Skeletal muscle tissue (tissue), 4 donors: ENCODE measurements around the gene NAAA. TPM values are rescaled to one million over a fixed set of nuclear protein-coding genes. Genes with fewer than 3 reads are reported as not detected.
A peak's percentile ranks its signal among the peaks of the same experiment; 100 is the strongest.
"Not testable (repeated sequence)": the region's sequence is repeated elsewhere in the genome, so short reads cannot be mapped to it uniquely, and the experiment has no call there.

Experiments
- H3K27ac ChIP-seq: one replicate; pipeline ENCODE4 v1.7.0; 2013; ENCODE audit warnings: mild to moderate bottlenecking, low read depth, low read length, inconsistent platforms
- H3K27me3 ChIP-seq, 3 donors: one replicate each; pipeline ENCODE4 v1.7.0; 2013; ENCODE audit warnings: low read length in 3 of 3; ENCODE audit not compliant: control insufficient read depth in 3 of 3, insufficient read depth in 3 of 3
- H3K36me3 ChIP-seq, 3 donors: one replicate each; pipeline ENCODE4 v1.7.0; 2013; ENCODE audit warnings: low read length in 3 of 3; ENCODE audit not compliant: control insufficient read depth in 3 of 3, insufficient read depth in 3 of 3
- H3K4me1 ChIP-seq, 3 donors: one replicate each; pipeline ENCODE4 v1.7.0; 2013; ENCODE audit warnings: low read length in 3 of 3, mild to moderate bottlenecking in 3 of 3; ENCODE audit not compliant: control insufficient read depth in 3 of 3, insufficient read depth in 3 of 3
- H3K4me3 ChIP-seq, 3 donors: one replicate each; pipeline ENCODE4 v1.7.0; 2013; ENCODE audit warnings: low read length in 3 of 3
- H3K9ac ChIP-seq, 3 donors: one replicate each; pipeline ENCODE4 v1.7.0; 2013; ENCODE audit warnings: low read length in 3 of 3, mild to moderate bottlenecking in 3 of 3, moderate library complexity in 2 of 3, low read depth in 1 of 3
- H3K9me3 ChIP-seq, 3 donors: one replicate each; pipeline ENCODE4 v1.7.0; 2013; ENCODE audit warnings: low read length in 3 of 3; ENCODE audit not compliant: control insufficient read depth in 3 of 3
- total RNA-seq: library from RNA; depleted of rRNA; stranded (reverse); fragments of >200 nt; gene quantifications from one replicate; pipeline ENCODE4 v1.2.3, GENCODE V29; 2014
- donor health status: Osteomylitis.

NAAA gene
- 13.0 TPM for total RNA-seq

- H3K4me3 ChIP-seq = peak within 1 kb of the TSS; percentile 85 to 92 (median 90)
- no peaks in the 10 kb centered on the region for H3K9me3 ChIP-seq
- H3K9ac ChIP-seq = peak within 1 kb of the TSS; percentile 74 to 86 (median 77)
- H3K36me3 ChIP-seq = peaks cover 0 to 2% (median under 1%) of the 10 kb centered on the region in 3 donors
- peaks cover 4 to 8% (median 7%) of the 10 kb centered on the region in 3 donors for H3K4me1 ChIP-seq
- no peaks in the 10 kb centered on the region for H3K27me3 ChIP-seq
- peak within 1 kb of the TSS; percentile 64 for H3K27ac ChIP-seq
Measured at GRCh38 chr4:75940692-75941253, at the start of gene NAAA. Gene NAAA (minus strand): TSS chr4:75941013. CDS start chr4:75940949, 64 bp downstream.

- peak overlapping the region; percentile 77 for H3K27ac ChIP-seq
- H3K4me3 ChIP-seq = peak overlapping the region; percentile 87 to 96 (median 94)
- no peaks in the 10 kb centered on the region for H3K36me3 ChIP-seq
- H3K27me3 ChIP-seq = no peaks in the 10 kb centered on the region
- H3K4me1 ChIP-seq = peaks cover 10 to 23% (median 17%) of the 10 kb centered on the region in 3 donors
- H3K9me3 ChIP-seq = no peaks in the 10 kb centered on the region
- peak overlapping the region; percentile 86 to 91 (median 91) for H3K9ac ChIP-seq
Measured at GRCh38 chr4:75989846-75990528, 49.2 kb upstream of the NAAA start.

- peaks cover 10 to 22% (median 14%) of the 10 kb centered on the region in 3 donors for H3K4me1 ChIP-seq
- H3K27ac ChIP-seq = no peak overlapping the region
- H3K9ac ChIP-seq = no peak overlapping the region
- no peaks in the 10 kb centered on the region for H3K27me3 ChIP-seq
- no peaks in the 10 kb centered on the region for H3K9me3 ChIP-seq
- H3K4me3 ChIP-seq = no peak overlapping the region
- peaks cover 10 to 16% (median 13%) of the 10 kb centered on the region in 3 donors for H3K36me3 ChIP-seq
Measured at GRCh38 chr4:75985116-75985515, 44.3 kb upstream of the NAAA start.

- no peaks in the 10 kb centered on the region for H3K9me3 ChIP-seq
- no peaks in the 10 kb centered on the region for H3K4me1 ChIP-seq
- no peak overlapping the region for H3K4me3 ChIP-seq
- no peak overlapping the region for H3K27ac ChIP-seq
- no peak overlapping the region for H3K9ac ChIP-seq
- no peaks in the 10 kb centered on the region for H3K27me3 ChIP-seq
- peaks cover 25 to 42% (median 41%) of the 10 kb centered on the region in 3 donors for H3K36me3 ChIP-seq
Measured at GRCh38 chr4:75980576-75980975, 39.8 kb upstream of the NAAA start.

GRCh38 chr4:75976177-75976576 is 35.4 kb upstream of the NAAA start:
- Histone ChIP-seq H3K27me3 (no peaks in the 10 kb centered on the region), H3K9ac (no peak overlapping the region), H3K4me3 (no peak overlapping the region), H3K27ac (no peak overlapping the region), H3K36me3 (peaks cover 39 to 74% (median 62%) of the 10 kb centered on the region in 3 donors), H3K4me1 (no peaks in the 10 kb centered on the region), H3K9me3 (no peaks in the 10 kb centered on the region)

- peaks cover 51 to 80% (median 73%) of the 10 kb centered on the region in 3 donors for H3K36me3 ChIP-seq
- no peak overlapping the region for H3K9ac ChIP-seq
- H3K27ac ChIP-seq = no peak overlapping the region
- no peaks in the 10 kb centered on the region for H3K4me1 ChIP-seq
- H3K27me3 ChIP-seq = no peaks in the 10 kb centered on the region
- H3K9me3 ChIP-seq = no peaks in the 10 kb centered on the region
- H3K4me3 ChIP-seq = no peak overlapping the region
Measured at GRCh38 chr4:75973766-75974165, 33.0 kb upstream of the NAAA start.

GRCh38 chr4:75968084-75968483 is 27.3 kb upstream of the NAAA start:
- Histone ChIP-seq H3K4me3 (no peak overlapping the region), H3K27me3 (no peaks in the 10 kb centered on the region), H3K9ac (no peak overlapping the region), H3K27ac (no peak overlapping the region), H3K4me1 (no peaks in the 10 kb centered on the region), H3K36me3 (peaks cover 57 to 91% (median 88%) of the 10 kb centered on the region in 3 donors), H3K9me3 (no peaks in the 10 kb centered on the region)

- Histone ChIP-seq H3K36me3 (peaks cover 38 to 78% (median 76%) of the 10 kb centered on the region in 3 donors), H3K27ac (no peak overlapping the region), H3K27me3 (no peaks in the 10 kb centered on the region), H3K4me3 (no peak overlapping the region), H3K4me1 (no peaks in the 10 kb centered on the region), H3K9me3 (no peaks in the 10 kb centered on the region), H3K9ac (no peak overlapping the region)
Measured at GRCh38 chr4:75963558-75963957, 22.7 kb upstream of the NAAA start.

GRCh38 chr4:75962072-75962471 is 21.3 kb upstream of the NAAA start:
- not testable (repeated sequence) for H3K9ac ChIP-seq, H3K27me3 ChIP-seq, H3K4me3 ChIP-seq, H3K27ac ChIP-seq, H3K9me3 ChIP-seq, H3K4me1 ChIP-seq
- peaks cover 38 to 78% (median 76%) of the 10 kb centered on the region in 3 donors for H3K36me3 ChIP-seq

GRCh38 chr4:75958546-75958945 is 17.7 kb upstream of the NAAA start:
- not testable (repeated sequence) for H3K4me1 ChIP-seq

More at GRCh38 chr4:75958546-75958945, 17.7 kb upstream of the NAAA start:
- not testable (repeated sequence) for H3K4me3 ChIP-seq, H3K9ac ChIP-seq, H3K9me3 ChIP-seq, H3K27me3 ChIP-seq, H3K27ac ChIP-seq
- peaks cover 39 to 71% (median 70%) of the 10 kb centered on the region in 3 donors for H3K36me3 ChIP-seq
